ENCODE results near the gene TMEM43.

TMEM43 gene

DNA sequence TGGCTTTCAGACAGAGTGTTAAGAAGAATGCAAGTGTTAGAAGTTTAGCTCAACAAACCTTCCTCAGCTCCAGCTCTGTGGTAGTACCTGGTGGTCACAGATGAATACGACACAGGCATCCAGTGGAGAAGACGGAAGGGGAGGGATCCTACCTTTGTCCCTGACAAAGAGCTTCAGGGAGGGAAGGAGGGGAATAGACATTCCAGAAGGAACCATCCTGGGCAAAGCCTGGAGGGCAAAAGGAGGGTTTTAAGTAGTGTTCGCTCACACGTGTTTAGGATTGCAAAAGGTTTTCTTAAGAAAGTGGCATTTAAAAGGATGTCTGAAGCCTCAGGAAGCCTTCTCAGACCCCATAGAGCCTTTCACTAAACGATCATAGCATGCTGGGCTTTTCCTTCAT is 3.0 kb upstream of the TMEM43 start:
- DNase-seq = no peak

DNA sequence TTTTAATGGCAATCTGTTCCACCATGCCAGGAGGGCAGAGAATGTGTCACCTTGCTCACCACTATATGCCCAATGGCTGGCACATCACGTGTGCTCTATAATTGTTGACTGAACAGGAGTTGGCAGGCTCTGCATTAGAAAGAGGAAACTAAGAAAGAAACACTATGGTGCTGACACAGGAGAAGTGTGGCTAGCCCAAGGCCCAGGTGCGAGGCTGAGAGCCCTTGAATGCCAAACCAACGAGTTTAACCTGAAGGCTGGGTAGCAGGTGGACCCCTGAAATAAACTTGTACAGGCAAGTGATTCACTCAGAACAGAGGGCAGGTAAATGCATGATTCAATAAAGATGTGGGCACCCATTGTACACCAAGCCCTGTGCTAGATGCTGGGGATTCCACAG is 2.6 kb upstream of the TMEM43 start:
- no peak for DNase-seq

DNA sequence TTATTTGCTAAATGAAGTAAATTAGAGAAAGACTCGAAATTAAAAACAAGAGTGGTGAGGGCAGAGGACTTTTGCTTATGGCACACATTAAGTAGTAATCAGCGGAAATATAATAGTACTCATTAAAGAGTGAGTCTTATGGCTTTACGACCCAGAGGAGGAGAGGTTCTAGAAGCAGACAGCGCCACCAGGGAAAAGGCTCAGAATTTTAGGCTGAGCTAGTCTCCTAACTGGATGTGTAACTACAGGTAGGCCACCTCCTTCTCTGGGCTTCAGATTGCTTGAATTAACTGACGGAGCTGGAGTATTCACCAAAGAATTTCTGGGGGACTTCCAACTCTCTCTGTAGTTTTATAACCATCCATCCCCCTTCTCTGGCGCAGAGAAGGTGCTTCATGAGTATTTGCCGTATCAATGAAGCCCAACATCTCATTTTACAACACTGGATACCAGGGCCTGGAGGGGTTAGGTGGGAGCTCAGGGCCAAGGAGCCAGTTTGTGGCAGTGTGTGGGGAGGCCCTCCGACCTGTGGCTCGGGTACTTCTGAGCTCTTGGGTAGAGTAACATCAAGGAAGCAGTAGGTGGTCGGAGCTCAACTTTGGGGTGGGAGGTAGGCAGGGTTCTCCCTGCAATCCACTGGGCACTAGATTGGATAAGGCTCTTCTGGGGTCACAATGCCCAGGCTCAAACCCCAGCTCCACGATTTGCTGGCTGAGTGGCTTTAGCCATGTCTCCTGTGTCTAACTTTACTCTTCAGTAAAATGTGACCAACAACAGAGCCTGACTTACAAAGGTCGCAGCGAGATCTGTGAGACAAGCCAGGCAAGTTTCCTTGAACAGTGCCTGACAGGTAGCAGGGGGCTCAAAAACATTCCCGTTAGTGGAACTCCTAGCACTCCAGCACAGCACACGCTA is 1.3 kb upstream of the TMEM43 start:
- no peak for DNase-seq

DNA sequence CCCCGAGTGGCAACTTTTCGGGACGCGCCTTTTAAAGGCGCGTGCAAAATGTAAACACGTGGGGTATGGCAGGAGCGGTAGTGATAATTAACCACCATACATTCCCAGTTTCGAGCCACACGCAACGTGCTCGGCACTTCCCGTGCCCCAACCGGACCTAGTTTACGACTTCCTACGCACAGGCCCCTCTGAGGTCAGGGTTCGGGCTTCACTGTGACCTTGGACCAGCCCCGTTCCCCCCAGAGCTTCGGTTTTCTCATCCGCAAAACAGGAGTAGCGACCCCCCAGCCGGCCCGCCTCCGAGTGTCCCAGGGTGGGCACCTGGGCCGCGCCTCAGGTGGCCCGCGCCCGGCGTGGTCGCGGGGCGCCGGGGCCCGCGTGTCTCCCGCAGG is 633 bp upstream of the TMEM43 start:
- DNase-seq = peak in 46 of 58 donors; percentile 39 to 87 (median 73)

DNA sequence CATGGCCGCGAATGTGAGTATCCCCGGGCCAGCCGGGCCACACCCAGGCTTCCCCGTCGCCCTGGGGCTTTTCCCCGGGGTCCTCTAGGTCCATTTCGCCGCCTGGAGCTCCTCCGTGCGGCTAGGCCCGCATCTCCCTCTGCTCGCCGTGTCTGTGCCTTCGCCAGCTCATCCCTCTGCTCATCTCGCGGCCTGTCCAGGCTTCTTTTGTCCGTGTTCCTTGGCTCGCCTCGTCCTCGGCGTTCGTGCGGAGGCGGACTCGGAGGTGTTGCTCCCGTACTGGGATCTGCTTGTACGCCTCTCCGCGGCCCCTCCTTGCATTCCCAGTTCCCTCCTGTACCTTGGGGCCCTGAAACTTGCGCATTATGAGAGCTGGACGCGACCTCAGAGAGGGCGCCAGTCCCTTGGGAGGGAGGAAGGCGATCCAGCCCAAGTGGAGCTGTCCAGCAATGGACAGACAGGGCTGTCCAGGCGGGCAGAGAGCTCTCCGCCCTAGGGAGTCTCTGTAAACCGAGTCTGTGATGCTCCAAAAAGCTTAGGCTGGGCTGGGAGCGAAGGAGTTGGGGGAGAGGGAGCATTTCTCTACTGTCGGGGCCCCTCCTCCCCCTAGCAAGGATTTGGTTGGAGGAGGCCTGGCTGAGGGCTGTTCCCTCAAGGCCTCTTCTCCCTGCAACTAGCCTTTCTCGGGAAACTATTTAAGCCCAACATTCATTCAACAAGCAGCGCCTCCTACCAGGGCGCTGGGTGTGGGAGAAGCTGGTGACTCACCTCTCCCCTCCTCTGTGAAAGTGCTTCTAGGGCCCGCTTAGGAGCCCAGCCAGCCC is 553 bp downstream of the TMEM43 start:
- DNase-seq = peak in 26 of 58 donors; percentile 28 to 78 (median 60)

DNA sequence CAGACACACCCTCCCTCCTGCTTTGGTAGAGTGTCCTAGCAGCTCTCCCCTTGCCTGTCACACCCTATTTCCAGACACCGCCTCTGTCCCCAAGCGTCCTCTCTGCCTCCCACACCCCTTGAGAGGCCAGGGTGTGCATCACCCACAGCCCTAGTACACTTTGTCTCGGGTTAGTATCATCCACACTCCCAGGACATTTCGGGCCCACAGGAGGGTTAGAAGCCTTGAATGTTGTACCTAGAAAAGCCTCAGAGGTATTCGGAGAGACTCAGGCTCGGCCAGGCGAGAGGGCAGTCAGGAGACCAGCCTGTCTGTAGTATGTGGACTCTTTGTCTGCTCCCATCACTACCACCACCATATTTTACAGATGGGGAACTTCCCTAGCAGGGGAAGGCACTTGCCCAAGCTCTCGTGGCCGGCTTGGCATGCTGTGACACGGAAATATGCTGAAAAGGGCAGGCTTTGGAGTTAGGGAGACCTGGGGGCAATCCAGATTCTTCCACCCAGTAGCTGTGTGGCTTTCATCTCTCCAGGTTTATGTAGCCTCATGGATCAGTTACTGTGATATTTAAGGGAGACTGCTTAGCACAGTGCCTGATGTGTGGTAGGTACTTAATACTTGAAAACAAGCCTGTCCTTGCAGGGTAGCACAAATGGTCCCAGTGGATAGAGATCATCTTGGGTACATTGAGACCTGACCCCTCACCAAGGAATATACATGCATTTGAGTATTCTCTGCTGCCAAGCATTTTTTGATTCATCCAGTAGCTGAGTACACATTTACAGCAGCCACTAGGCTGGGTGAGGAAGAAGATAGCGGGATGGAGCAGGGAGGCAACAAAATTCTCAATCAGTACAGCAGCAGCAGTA is 1.4 kb downstream of the TMEM43 start:
- no peak for DNase-seq

DNA sequence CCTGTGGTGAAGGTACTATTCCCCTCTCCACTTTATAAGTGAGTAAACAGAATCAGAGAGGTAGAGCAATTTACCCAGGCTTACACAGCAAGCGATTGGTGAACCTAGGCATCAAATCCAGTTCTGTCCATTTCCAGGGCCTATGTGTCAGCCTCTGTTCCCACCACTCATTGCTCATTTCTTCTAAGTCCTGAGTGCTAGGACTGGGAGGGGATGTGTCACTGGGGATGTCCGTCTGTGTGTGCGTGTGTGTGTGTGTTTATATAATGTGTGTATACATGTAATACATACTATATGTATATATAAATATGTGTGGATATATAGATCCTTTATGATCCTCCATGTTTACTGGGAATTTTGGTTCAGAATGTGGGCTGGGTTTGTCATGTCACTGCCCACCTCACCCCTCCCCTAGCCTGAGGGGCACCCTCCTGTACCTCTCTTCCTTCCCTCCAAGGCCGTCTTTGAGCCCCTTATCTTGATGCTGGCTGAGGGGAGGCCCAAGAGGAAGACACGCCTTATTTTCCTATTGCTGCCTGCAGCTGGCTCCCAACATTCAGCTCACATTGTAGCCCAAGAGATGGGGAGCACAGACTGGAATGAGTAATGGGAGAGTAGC is 2.1 kb downstream of the TMEM43 start:
- DNase-seq = no peak

DNA sequence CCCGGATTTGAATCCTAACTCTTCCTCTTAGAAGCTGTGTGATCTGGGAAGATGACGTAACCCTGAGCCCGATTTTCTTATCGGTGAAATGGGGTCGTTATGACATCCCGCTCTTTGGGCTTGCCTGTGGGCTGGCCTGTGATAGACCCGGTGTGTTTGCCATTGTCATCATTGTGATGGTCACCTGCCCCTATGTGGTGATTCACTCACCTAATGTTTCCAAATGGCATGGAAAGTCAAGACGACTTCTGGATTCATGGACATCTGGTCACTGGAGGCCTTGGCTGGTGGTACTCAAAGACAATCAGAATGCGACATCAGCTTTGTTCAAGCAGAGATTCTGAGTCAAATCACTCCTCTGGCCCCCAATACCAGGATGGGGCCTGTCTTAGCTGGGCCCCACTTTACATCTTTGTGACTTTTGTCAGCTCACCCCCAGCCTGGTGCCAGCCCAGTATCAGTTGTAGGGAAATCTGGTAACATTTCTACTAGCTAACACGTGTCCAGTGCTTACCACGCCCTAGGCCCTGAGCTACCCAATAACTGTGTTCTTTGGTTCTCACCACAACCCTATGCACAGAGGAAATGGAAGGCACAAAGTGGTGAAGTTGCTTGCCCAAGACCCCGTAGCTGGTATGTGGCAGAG is 2.8 kb downstream of the TMEM43 start:
- DNase-seq = no peak

DNA sequence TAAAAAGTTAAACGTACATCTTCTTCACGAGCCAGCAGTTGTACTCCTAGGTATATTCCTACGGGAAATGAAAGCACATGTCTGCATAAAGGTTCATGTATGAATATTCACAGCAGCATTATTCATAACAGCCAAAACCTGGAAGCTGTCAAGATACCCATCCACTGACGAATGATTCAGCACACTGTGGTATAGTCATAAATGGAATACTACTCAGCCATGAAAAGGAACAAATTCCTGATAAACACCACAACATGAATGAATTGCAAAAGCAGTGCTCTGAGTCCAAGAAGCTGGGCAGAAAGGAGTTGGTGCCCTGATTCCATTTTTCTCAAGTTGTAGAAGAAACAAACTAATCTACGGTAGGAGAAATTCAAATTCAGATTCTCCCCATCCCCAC is 3.9 kb downstream of the TMEM43 start:
- DNase-seq = no peak

DNA sequence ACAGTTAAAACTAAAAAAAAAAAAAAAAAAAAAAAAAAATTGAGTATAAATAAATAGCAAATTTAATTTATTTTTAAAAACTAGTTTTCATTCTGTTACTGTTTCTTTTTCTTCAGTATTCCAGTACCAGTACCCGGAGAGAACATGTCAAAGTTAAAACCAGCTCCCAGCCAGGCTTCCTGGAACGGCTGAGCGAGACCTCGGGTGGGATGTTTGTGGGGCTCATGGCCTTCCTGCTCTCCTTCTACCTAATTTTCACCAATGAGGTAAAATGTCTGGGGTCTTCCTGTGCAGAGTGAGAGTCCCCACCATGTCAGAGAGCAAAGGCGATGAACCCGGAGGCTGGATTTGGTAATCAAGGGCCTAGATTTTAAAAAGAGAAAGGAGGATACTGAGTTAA is 4.4 kb downstream of the TMEM43 start:
- DNase-seq = no peak

DNA sequence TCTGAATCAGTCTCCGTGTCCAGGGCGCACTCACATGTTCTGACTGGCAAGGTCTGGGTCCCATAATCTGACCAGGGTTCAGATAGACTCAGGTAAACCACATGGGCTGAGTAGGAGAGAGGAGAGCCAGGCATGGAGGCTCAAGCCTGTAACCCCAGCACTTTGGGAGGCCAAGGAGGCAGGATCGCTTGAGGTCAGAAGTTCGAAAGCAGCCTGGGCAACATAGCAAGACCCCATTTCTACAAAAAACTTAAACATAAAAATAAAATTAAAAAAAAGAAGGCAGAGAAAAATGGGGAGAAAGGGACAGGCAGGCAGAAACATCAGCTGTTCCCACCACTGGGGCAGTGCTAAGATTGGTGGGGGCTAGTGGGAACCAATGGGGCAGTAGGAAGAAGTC is 5.4 kb downstream of the TMEM43 start:
- DNase-seq = no peak

DNA sequence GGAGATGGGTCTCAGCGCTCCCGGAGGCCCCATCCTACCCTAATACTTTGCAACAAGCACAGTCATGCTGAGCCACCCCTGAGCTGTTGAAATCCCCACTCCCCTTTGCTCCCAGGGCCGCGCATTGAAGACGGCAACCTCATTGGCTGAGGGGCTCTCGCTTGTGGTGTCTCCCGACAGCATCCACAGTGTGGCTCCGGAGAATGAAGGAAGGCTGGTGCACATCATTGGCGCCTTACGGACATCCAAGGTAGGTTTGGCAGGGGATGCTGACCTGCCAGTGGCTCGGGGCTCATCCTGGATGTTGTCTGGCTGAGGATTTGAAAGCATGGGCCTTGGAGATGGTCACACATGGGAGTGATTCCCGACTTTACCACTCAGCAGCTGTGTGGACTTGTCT is 5.9 kb downstream of the TMEM43 start:
- DNase-seq = no peak

DNA sequence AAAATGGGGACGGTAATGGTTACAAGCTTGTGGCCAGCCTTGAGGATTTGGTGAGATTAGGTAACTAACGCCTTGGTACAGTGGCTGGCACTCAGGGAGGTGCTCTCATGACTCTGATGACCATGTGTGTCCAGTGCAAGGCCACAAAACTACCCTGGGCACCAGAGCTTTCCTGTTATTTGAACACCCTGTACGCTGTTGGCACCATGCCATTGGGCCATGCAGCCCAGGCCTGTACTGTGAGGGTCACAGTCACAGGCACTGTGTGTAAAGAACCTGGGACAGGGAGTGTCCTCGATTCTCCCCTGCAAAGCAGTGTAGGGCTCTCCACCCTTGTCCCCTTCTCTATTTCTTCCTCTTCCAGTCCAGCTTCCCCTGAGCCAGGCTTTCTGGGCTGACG is 6.3 kb downstream of the TMEM43 start:
- no peak for DNase-seq

DNA sequence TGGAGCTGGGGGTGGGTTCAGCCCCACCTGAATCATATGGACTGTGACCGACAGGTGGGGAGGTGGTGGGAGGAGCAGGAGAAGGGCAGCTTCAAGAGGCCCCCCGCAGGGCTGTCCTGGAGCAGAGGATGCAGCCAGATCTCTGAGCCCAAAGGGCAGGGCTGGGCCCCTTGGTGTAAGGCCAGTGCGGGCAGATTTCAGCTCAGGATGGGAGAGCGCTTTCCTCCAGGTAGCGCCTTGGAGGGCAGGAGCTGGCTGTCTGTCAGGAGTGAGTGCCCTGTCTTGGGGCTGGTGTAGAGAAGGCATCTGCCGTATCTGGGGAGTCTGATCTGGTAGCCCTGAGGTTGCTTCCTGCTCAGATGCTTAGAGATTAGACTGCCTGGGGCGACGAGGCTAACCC is 7.3 kb downstream of the TMEM43 start:
- DNase-seq = no peak

DNA sequence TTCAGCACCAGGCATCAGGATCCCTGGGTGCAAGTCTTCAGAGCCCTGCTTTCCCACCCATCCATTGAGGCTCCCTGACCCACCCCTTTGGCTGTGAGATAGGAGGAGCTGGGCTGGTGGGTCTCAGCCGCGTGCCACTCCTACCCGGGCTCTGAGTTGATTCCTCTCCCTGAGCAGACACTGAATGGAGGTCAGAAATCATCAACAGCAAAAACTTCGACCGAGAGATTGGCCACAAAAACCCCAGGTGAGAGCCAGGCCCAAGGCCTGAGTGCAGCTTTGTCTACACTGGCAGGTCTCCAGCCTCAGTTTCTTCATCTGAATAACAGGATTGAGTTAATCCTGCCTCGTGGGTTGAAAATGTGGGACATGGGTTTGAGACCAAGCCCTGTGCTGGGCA is 7.8 kb downstream of the TMEM43 start:
- no peak for DNase-seq

DNA sequence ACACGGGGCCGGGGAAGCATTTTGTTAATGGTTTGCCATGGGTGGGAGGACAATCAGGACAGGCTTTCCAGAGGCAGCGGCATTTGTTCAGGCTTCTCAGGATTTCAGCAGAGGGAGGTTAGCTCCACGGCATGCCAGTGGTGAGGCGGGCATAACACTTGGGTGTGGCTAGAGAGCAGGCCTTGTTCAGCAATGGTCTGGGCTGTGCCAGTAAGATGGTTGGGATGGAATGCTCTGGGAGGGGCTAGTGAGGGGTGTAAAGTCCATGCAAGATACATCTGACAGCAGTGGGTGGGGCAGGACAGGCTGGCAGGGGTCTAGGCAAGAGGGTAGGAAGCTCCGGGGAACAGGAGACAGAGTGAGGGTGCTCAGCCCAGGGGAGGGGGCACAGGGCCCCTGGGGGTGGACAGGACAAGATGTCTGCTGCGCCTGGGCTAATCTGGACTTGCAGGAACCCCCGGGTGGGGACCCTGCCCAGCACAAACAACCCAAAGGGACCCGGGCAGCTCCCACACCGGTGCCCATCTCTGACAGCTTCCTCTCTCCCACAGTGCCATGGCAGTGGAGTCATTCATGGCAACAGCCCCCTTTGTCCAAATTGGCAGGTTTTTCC is 8.4 kb downstream of the TMEM43 start:
- DNase-seq = no peak

DNA sequence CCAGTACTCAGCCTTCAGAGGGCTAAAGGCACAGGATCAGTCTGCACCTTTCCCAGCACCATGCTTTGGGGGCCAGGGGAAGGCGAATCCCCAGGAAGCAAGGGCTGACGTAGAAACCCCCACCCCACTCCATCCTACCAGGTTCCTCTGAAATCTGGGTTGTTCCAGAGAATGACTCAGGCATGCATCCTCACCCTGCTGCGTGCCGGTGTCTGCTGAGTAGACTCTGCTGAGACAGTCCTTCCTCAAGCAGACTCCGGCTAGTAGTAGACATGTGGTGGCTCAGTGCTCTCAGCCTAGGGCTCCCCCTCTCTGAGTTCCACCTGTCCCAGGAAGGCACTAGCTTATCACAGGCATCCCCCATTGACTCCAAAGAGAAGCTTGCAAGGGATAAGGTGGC is 9.0 kb downstream of the TMEM43 start:
- no peak for DNase-seq

DNA sequence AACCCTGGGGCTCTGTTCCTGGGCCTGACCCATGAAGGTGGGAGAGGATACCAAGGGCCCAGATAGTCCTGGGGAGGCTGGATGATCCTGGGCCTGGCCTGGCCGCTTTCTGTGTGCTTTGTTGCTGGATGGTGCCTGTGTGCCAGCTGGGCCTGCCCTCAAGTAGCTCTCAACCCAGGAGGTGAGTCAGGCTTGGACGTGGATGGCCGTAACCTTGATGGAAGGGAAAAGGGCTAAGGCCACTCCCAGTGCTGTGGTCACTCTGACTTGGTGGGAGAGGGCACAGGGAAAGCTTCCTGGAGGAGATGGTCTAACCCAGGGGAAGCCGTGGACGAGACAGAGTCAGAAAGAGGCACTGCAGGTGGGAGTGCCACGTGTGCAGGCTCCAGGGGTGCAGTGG is 9.4 kb downstream of the TMEM43 start:
- DNase-seq = no peak

DNA sequence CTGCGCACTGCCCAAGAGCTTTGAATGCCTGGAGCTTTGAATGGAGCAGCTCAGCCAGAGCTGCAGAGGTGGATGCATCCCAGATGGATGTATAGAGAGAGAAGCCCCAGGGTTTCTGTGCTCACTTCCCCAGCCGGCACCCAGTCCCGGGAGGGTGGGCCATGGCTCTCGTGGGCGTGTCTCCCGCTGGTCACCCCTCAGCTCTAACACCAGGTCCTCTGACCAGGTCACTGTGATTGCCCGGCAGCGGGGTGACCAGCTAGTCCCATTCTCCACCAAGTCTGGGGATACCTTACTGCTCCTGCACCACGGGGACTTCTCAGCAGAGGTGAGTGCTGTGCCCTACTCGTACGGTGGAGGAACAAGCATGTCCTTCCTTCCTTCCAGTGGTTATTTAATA is 10.7 kb downstream of the TMEM43 start:
- no peak for DNase-seq

DNA sequence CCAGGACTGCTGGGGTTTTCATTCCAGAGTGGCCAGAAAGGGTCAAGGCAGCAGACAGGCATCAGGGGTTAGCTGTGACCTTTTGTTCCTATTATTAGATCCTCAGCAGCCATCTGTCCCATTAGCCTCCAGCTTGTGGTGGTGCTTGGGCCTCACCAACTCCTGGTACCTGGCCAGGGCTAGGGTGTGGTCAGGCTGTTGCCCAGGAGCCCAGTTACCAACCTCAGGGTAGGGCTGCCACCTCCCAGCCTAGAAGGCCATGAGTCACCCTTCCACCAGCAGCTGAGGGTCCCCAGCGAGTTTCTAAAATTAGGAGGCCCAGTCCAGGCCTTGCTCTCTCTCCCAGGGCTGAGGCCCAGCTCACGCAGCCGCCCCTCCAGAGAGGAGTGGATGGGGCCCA is 12.2 kb downstream of the TMEM43 start:
- no peak for DNase-seq
